Raji (cell line): ENCODE data around the gene IRF4.

Experiments
- POLR2A ChIP-seq: IDR thresholded peaks from 2 replicates; pipeline ENCODE4 v1.6.1; 2011; ENCODE audit warnings: low read depth, low read length, control low read depth; ENCODE audit not compliant: insufficient read depth

The IRF4 gene

GRCh38 chr6:444653-445275, 53.2 kb downstream of the IRF4 start:
- no peak for TF ChIP-seq POLR2A

- TF ChIP-seq POLR2A: no peak
Measured at GRCh38 chr6:445571-446417, 54.2 kb downstream of the IRF4 start.

GRCh38 chr6:446418-447366, 55.1 kb downstream of the IRF4 start:
- no peak for TF ChIP-seq POLR2A

- no peak for TF ChIP-seq POLR2A
Measured at GRCh38 chr6:447381-448165, 56.0 kb downstream of the IRF4 start.

GRCh38 chr6:448296-449056, 56.9 kb downstream of the IRF4 start:
- no peak for TF ChIP-seq POLR2A

GRCh38 chr6:449057-449430, 57.5 kb downstream of the IRF4 start:
- no peak for TF ChIP-seq POLR2A

GRCh38 chr6:449486-450419, 58.2 kb downstream of the IRF4 start:
- no peak for TF ChIP-seq POLR2A

- TF ChIP-seq POLR2A: no peak
Measured at GRCh38 chr6:451336-451735, 59.8 kb downstream of the IRF4 start.

- no peak for TF ChIP-seq POLR2A
Measured at GRCh38 chr6:451847-452246, 60.3 kb downstream of the IRF4 start.

GRCh38 chr6:452301-453067, 60.9 kb downstream of the IRF4 start:
- TF ChIP-seq POLR2A: no peak

- no peak for TF ChIP-seq POLR2A
Measured at GRCh38 chr6:453152-453551, 61.6 kb downstream of the IRF4 start.
